Mesenchymal stem cell (in vitro differentiated cells and primary cell): ENCODE measurements around the gene ZNF217.
A peak's percentile ranks its signal among the peaks of the same experiment; 100 is the strongest.
"Not testable (repeated sequence)": the region's sequence is repeated elsewhere in the genome, so short reads cannot be mapped to it uniquely, and the experiment has no call there.

ENCODE experiments used
- DNase-seq: peaks from one replicate; pipeline ENCODE4 v3.0.0-alpha.2; 2013
- H2AFZ ChIP-seq: one replicate; pipeline ENCODE4 v1.6.1; 2013; ENCODE audit warnings: low read depth, mild to moderate bottlenecking, control low read depth, inconsistent platforms, low read length, moderate library complexity
- H2AK5ac ChIP-seq: 2 replicates; pipeline ENCODE4 v1.6.1; 2013; ENCODE audit warnings: low read length, moderate library complexity, mild to moderate bottlenecking, inconsistent platforms; ENCODE audit not compliant: severe bottlenecking
- H2BK120ac ChIP-seq: one replicate; pipeline ENCODE4 v1.6.1; 2013; ENCODE audit warnings: low read depth, mild to moderate bottlenecking, inconsistent platforms, low read length, moderate library complexity
- H2BK12ac ChIP-seq, 2 experiments: one replicate each; pipeline ENCODE4 v1.6.1; 2013; ENCODE audit warnings: inconsistent platforms in 2 of 2, low read length in 2 of 2, mild to moderate bottlenecking in 2 of 2, moderate library complexity in 2 of 2, control low read depth in 1 of 2
- H2BK15ac ChIP-seq: one replicate; pipeline ENCODE4 v1.6.1; 2013; ENCODE audit warnings: mild to moderate bottlenecking, low read depth, inconsistent platforms; ENCODE audit not compliant: poor library complexity, severe bottlenecking
- H2BK5ac ChIP-seq: 2 replicates; pipeline ENCODE4 v1.6.1; 2013; ENCODE audit warnings: low read depth, mild to moderate bottlenecking, low read length, control low read depth, inconsistent platforms; ENCODE audit not compliant: poor library complexity, severe bottlenecking
- H3K14ac ChIP-seq, 2 experiments: one replicate each; pipeline ENCODE4 v1.6.1; 2013; ENCODE audit warnings: inconsistent platforms in 2 of 2, low read length in 2 of 2, control low read depth in 1 of 2, mild to moderate bottlenecking in 1 of 2, moderate library complexity in 1 of 2
- H3K18ac ChIP-seq, 2 experiments: one replicate each; pipeline ENCODE4 v1.6.1; 2013; ENCODE audit warnings: inconsistent platforms in 2 of 2, low read length in 2 of 2, control low read depth in 1 of 2, low read depth in 1 of 2, mild to moderate bottlenecking in 1 of 2
- H3K23ac ChIP-seq, 2 experiments: one replicate each; pipeline ENCODE4 v1.6.1; 2013; ENCODE audit warnings: inconsistent platforms in 2 of 2, low read length in 2 of 2, mild to moderate bottlenecking in 2 of 2, moderate library complexity in 2 of 2, control low read depth in 1 of 2
- H3K27ac ChIP-seq: 2 replicates; pipeline ENCODE4 v1.5.1; 2013; ENCODE audit warnings: mild to moderate bottlenecking, moderate library complexity, low read length, control low read depth, inconsistent platforms; ENCODE audit not compliant: poor library complexity, severe bottlenecking
- H3K27me3 ChIP-seq, 2 experiments: 2 replicates each; pipeline versions ENCODE4 v1.6.1 to v1.7.0; 2013; ENCODE audit warnings: low read length in 2 of 2, mild to moderate bottlenecking in 2 of 2, moderate library complexity in 2 of 2, control low read depth in 1 of 2, inconsistent platforms in 1 of 2; ENCODE audit not compliant: control insufficient read depth in 1 of 2, insufficient read depth in 1 of 2
- H3K36me3 ChIP-seq, 2 experiments: 2 replicates each; pipeline versions ENCODE4 v1.6.1 to v1.7.0; 2013; ENCODE audit warnings: low read length in 2 of 2, control low read depth in 1 of 2, inconsistent platforms in 1 of 2, low read depth in 1 of 2, mild to moderate bottlenecking in 1 of 2; ENCODE audit not compliant: insufficient read depth in 2 of 2, control insufficient read depth in 1 of 2
- H3K4ac ChIP-seq, 2 experiments: one replicate each; pipeline ENCODE4 v1.6.1; 2013; ENCODE audit warnings: inconsistent platforms in 2 of 2, low read length in 2 of 2, mild to moderate bottlenecking in 2 of 2, moderate library complexity in 2 of 2, control low read depth in 1 of 2, low read depth in 1 of 2
- H3K4me1 ChIP-seq: 2 replicates; pipeline ENCODE4 v1.6.1; 2013; ENCODE audit warnings: low read depth, low read length, control low read depth; ENCODE audit not compliant: control insufficient read depth, insufficient read depth
- H3K4me2 ChIP-seq: 2 replicates; pipeline ENCODE4 v1.6.1; 2013; ENCODE audit warnings: low read length, mild to moderate bottlenecking, inconsistent platforms; ENCODE audit not compliant: poor library complexity, severe bottlenecking
- H3K4me3 ChIP-seq, 2 experiments: 2 replicates each; pipeline versions ENCODE4 v1.5.1 to v1.7.0; 2013; ENCODE audit warnings: low read length in 2 of 2, mild to moderate bottlenecking in 2 of 2, control low read depth in 1 of 2, low read depth in 1 of 2; ENCODE audit not compliant: insufficient read depth in 1 of 2
- H3K79me1 ChIP-seq: replicated peaks from 2 replicates; pipeline ENCODE4 v1.6.1; 2013; ENCODE audit warnings: mild to moderate bottlenecking, control low read depth, low read length, inconsistent platforms; ENCODE audit not compliant: poor library complexity, severe bottlenecking
- H3K9ac ChIP-seq: 2 replicates; pipeline ENCODE4 v1.7.0; 2013; ENCODE audit warnings: mild to moderate bottlenecking, low read length, moderate library complexity
- H3K9me3 ChIP-seq: 2 replicates; pipeline ENCODE4 v1.7.0; 2013; ENCODE audit warnings: mild to moderate bottlenecking, low read length; ENCODE audit not compliant: control insufficient read depth
- H4K8ac ChIP-seq: one replicate; pipeline ENCODE4 v1.6.1; 2013; ENCODE audit warnings: inconsistent platforms, mild to moderate bottlenecking, low read length, moderate library complexity
- H4K91ac ChIP-seq: one replicate; pipeline ENCODE4 v1.6.1; 2013; ENCODE audit warnings: mild to moderate bottlenecking, low read length, inconsistent platforms
- WGBS: methylation state at CpG from one replicate; pipeline ENCODE4 v1.1.7; 2013; ENCODE audit warnings: mixed read lengths; 5-methylcytosine and 5-hydroxymethylcytosine counted together

The ZNF217 gene

GRCh38 chr20:53550280-53551187, 43.1 kb downstream of the ZNF217 start:
- H3K4me1 ChIP-seq = no peaks in the 10 kb centered on the region
- H2BK120ac ChIP-seq = no peak overlapping the region
- no peak overlapping the region for H4K91ac ChIP-seq
- H3K4me3 ChIP-seq = no peak overlapping the region
- no peak overlapping the region for H3K9ac ChIP-seq
- no peak for DNase-seq
- H2AFZ ChIP-seq = no peak overlapping the region
- no peak overlapping the region for H3K14ac ChIP-seq
- H3K27ac ChIP-seq = no peak overlapping the region
- H2BK15ac ChIP-seq = no peak overlapping the region
- H3K23ac ChIP-seq = no peak overlapping the region
- no peaks in the 10 kb centered on the region for H3K9me3 ChIP-seq
- H2AK5ac ChIP-seq = no peak overlapping the region
- H3K79me1 ChIP-seq = no peaks in the 10 kb centered on the region
- H3K4me2 ChIP-seq = no peak overlapping the region
- no peaks in the 10 kb centered on the region for H3K27me3 ChIP-seq
- H4K8ac ChIP-seq = no peak overlapping the region
- H3K4ac ChIP-seq = no peak overlapping the region
- H3K36me3 ChIP-seq = no peaks in the 10 kb centered on the region
- WGBS = 94% methylated on average over 9 of the region's 11 CpGs
- no peak overlapping the region for H2BK5ac ChIP-seq
- H3K18ac ChIP-seq = no peak overlapping the region
- no peak overlapping the region for H2BK12ac ChIP-seq

- Histone ChIP-seq H3K9ac (peak overlapping the region; percentile 39), H2BK12ac (no peak overlapping the region), H3K18ac (no peak overlapping the region), H3K14ac (no peak overlapping the region), H3K23ac (no peak overlapping the region), H3K9me3 (no peaks in the 10 kb centered on the region), H4K91ac (no peak overlapping the region), H2BK120ac (no peak overlapping the region), H2BK15ac (no peak overlapping the region), H3K79me1 (no peaks in the 10 kb centered on the region), H3K4ac (no peak overlapping the region), H2AK5ac (no peak overlapping the region), H2BK5ac (no peak overlapping the region), H3K27me3 (no peaks in the 10 kb centered on the region), H3K36me3 (no peaks in the 10 kb centered on the region), H3K4me3 (no peak overlapping the region), H2AFZ (no peak overlapping the region), H4K8ac (peak overlapping the region; percentile 72), H3K27ac (no peak overlapping the region), H3K4me1 (no peaks in the 10 kb centered on the region), H3K4me2 (no peak overlapping the region)
- DNase-seq = peak; percentile 89
- WGBS = 40% methylated on average over 6 of the region's 7 CpGs
Measured at GRCh38 chr20:53547664-53548239, 45.9 kb downstream of the ZNF217 start.

- Histone ChIP-seq H2BK5ac (no peak overlapping the region), H2AK5ac (no peak overlapping the region), H4K8ac (no peak overlapping the region), H3K4me2 (no peak overlapping the region), H3K79me1 (no peaks in the 10 kb centered on the region), H3K23ac (no peak overlapping the region), H2BK120ac (no peak overlapping the region), H2AFZ (no peak overlapping the region), H3K9ac (no peak overlapping the region), H3K27me3 (no peaks in the 10 kb centered on the region), H3K4me3 (no peak overlapping the region), H2BK12ac (no peak overlapping the region), H3K14ac (no peak overlapping the region), H3K18ac (no peak overlapping the region), H3K36me3 (no peaks in the 10 kb centered on the region), H4K91ac (no peak overlapping the region), H3K9me3 (no peaks in the 10 kb centered on the region), H3K4ac (peak overlapping the region in 1 of 2 experiments; percentile 43), H3K4me1 (no peaks in the 10 kb centered on the region), H3K27ac (no peak overlapping the region), H2BK15ac (no peak overlapping the region)
- no peak for DNase-seq
- 43% methylated on average over 4 of the region's 4 CpGs for WGBS
Measured at GRCh38 chr20:53539516-53539915, 54.1 kb downstream of the ZNF217 start.

- not testable (repeated sequence) for H2AFZ ChIP-seq, H3K4me3 ChIP-seq, H3K18ac ChIP-seq, H3K4me1 ChIP-seq, H3K4ac ChIP-seq, H3K14ac ChIP-seq, H3K4me2 ChIP-seq, H3K27me3 ChIP-seq, H3K36me3 ChIP-seq, H2BK15ac ChIP-seq, H2BK12ac ChIP-seq, DNase-seq, H3K23ac ChIP-seq, H3K9ac ChIP-seq, H2BK5ac ChIP-seq, H2AK5ac ChIP-seq, H4K91ac ChIP-seq, H2BK120ac ChIP-seq, H3K79me1 ChIP-seq, H3K27ac ChIP-seq, H3K9me3 ChIP-seq, H4K8ac ChIP-seq
- WGBS = 100% methylated on average over 2 of the region's 3 CpGs
Measured at GRCh38 chr20:53536382-53536781, 57.3 kb downstream of the ZNF217 start.
